NCI-H2196 treated with DMSO at 0.1 percent for 48 hours (cell line): ENCODE data around the gene HSBP1L1.

Source experiments
- DNase-seq: peaks from one replicate; lab custom pipeline; 2025; ENCODE audit not compliant: unreplicated experiment; lab: John Stamatoyannopoulos, UW

The HSBP1L1 gene

DNA sequence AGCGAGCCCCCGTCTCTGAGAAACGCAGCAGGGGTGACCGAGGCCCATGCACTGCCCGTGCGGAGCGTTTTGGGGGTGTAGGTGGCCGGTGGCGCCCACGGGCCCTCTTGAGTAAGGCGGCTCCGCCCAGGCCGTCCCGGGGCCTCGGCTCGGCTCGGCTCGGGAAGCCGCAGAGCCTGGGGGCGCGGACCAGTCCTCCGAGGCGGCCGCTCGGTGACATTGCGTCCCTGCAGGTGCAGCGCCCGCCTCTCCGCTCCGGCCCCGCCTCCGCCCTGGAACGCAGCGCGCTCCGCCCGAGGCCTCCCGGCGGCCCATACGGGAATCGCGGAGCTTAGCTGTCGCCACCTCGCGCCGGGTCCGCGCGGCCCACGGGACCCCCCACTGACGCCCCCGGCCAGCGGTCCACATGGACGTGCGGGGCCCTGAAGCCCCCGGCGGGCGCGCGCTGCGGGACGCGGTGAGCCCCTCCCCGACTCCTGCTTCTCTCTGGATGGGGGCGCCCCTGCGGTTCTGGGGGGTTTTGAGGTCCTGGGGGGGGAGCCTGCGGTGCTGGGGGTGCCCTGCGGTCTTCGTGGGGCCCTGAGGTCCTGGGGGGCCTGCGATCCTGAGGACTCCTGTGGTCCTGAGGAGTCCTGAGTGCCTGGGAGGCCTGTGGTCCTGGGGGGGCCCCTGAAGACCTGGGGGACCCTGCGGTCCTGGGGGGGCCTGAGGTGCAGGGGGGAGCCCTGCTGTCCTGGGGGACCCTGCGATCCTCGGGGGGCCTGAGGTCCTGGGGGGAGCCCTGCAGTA lies at the start of gene HSBP1L1:
HSBP1L1 (plus strand) TSS at position 314 of the 789 bp plus-strand sequence; CDS start at position 407, 93 bp downstream.
- DNase-seq: no peak

- no peak for DNase-seq
Measured at GRCh38 chr18:79915161-79916127, 49.0 kb upstream of the HSBP1L1 start.

DNA sequence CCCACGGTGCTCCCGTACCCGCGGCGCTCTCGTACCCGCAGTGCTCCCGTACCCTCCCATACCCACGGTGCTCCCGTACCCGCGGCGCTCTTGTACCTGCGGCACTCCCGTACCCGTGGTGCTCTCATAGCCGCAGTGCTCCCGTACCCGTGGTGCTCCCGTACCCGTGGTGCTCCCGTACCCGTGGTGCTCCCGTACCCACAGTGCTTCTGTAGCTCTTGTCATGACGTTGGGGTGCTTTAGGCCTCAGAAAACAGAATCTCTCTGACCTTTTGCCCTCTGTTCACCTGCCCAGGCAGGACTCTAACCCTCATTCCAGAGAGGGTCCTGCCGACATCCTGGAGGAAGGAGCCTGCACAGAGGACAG lies 48.3 kb upstream of the HSBP1L1 start:
- no peak for DNase-seq

DNA sequence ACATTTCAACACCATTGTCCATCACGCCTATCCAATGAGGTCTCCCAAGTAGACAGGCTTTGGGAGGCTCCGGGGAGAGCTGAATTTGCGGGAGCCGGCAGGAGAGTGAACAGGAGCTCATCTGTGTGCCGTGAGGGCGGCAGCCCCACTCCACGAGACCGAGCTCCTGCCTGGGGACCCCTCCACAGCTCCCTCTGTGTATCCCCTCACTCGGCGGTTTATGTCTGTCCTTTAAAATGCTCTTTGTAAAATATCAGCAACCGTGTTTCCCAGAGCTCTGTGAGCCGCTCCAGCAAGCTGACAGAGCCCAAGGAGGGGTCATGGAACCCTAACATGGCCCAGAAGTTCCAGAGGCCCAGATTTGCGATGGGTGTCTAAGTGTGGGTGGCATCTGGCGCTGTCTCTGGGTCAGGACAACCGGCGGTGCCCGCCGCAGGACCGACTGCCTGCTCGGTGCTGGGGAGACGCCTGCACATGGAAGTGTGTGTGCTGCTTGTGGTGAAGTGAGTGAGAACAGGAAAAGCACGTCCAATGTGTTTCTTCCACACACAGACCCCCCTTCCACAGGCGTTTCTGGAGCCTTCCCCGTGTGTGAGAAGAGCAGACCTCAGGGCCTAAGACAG lies 47.8 kb upstream of the HSBP1L1 start:
- no peak for DNase-seq

DNA sequence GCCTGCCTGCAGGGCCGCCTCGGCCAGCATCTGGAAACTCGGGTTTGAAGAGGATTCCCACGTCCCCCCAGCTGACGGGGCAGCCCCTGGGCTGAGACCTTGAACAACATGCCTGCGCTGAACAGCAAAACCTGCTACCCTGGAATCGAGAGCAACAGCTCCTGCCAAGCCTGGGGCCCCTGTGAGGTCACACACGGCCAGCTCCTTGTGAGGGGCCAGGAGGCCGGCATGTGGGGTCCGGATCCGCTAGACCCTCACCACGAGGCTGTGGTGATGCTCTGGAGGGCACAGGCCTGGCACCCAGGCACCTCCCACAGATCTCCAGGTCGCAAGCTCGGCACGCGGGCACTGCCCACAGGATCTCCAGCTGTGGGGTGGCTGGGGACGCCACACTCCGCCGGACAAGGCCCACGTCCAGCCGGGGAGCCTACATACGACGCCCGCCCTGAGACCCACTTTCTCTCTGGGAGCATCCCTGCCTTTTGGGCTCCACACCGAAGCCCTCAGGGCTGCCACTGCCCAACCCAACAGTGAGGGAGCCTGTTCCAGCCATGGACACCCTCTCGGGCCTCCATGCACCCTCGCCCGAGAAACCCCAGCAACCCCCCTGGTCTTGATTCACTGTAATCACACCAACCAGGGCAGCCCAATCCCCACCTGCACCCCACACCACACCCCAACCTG lies 47.1 kb upstream of the HSBP1L1 start:
- no peak for DNase-seq

DNA sequence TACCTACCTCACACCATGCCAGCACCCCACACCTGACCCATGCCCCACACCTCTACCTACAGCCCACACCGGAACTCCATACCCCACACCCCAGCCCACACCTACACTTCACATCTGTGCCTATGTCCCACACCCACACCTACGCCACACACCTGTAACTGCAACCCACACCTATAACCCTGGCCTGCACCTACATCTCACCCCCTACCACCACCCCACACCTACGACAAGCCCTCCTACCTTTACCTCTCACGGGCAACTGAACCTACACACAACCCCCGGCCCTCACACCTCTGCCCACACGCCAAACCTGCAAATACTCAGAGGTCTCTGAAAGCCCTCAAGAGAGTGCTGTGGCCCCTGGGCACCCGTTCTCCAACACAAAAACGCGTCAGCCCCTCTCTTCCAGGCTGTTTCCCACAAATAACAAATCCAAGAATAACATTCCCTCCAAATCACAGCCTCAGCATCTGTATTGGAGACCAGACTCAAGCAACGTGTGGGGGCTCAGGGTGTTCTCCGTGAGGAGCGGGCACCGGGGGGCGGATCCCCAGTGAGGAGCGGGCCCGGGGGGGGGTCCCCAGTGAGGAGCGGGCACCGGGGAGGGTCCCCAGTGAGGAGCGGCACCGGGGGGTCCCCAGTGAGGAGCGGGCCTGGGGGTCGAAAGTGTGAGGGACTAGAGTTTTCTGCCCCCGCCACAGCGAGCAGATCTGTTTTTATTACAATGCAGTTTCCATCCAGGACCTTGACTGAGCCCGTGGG lies 46.4 kb upstream of the HSBP1L1 start:
- no peak for DNase-seq

GRCh38 chr18:79918615-79919011 lies 45.8 kb upstream of the HSBP1L1 start:
- no peak for DNase-seq

- no peak for DNase-seq
Measured at GRCh38 chr18:79919089-79919488, 45.4 kb upstream of the HSBP1L1 start.

- DNase-seq: no peak
Measured at GRCh38 chr18:79921984-79922965, 42.2 kb upstream of the HSBP1L1 start.

GRCh38 chr18:79922971-79923411 lies 41.5 kb upstream of the HSBP1L1 start:
- DNase-seq: no peak

DNA sequence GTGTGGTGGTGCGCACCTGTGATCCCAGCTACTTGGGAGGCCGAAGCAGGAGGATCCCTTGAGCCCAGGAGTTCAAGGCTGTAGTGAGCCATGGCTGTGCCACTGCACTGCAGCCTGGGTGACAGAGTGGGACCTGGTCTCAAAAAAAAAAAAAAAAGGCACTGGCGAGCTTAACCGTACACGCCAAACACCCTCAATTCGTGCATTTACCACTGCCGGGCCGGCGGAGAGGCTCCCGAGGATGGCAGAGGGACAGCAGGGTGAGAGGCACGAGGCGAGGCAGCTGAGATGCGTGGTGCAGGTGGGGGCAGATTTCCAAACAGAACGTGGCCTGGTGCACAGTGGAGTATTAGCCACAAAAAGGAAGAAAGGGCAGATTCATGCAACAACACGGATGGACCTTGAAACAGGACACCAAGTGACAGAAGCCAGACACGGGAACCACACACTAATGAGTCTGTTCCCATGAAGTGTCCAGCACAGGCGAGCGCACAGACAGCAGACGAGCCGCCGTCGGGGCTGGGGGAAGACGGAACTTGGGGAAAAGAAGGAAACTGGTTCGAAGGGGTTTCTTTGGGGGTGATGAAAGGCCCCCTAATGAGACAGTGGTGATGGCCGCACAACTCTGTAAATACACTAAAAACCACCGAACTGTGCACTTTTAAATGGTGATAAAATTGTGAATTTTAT lies 40.4 kb upstream of the HSBP1L1 start:
- DNase-seq: no peak

DNA sequence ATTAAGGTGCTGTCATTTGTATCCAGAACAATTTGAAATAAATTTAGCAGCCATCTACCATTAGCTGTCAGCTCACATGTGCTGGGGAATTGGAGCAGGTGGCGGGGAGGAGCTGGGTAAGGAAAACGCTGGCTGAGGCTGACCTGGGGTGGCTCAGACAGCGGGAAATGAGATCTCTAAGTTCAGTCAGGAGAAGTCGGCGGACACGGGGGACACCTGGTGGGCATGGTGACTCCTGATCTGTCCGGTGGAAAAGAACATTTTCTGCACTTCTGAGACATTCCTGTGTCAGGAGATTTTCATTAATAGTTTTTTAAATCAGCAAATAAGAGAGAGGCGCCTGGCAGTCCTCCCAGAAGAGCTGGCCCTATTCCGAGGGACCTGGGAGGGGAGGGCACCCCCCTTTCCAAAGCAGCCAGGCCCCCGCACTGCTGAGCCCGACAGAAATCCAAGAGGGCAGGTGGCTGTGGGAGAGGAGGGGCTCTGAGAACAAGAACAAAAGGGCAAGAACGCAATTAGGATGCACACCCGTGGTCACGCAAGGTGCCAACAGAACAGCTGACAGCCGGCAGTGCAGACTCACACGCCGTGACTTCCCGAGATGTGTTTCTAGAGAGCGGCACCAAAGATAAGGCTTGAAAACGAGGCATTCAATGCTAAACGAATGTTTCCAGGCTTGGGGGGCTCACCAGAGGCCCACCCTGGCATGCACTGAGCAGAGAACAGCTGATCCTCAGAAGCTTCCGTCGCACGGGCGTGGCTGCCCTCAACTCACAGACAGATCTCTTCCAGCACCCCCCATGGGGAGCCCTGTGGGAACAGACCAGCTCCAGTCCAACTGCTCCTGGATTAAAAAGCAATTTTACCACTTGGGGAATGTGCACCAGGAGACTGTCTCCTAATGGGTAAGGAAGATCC lies 39.4 kb upstream of the HSBP1L1 start:
- peak; percentile 56 for DNase-seq

- DNase-seq: no peak
Measured at GRCh38 chr18:79926306-79926705, 38.1 kb upstream of the HSBP1L1 start.

- DNase-seq: no peak
Measured at GRCh38 chr18:79926715-79927606, 37.5 kb upstream of the HSBP1L1 start.

DNA sequence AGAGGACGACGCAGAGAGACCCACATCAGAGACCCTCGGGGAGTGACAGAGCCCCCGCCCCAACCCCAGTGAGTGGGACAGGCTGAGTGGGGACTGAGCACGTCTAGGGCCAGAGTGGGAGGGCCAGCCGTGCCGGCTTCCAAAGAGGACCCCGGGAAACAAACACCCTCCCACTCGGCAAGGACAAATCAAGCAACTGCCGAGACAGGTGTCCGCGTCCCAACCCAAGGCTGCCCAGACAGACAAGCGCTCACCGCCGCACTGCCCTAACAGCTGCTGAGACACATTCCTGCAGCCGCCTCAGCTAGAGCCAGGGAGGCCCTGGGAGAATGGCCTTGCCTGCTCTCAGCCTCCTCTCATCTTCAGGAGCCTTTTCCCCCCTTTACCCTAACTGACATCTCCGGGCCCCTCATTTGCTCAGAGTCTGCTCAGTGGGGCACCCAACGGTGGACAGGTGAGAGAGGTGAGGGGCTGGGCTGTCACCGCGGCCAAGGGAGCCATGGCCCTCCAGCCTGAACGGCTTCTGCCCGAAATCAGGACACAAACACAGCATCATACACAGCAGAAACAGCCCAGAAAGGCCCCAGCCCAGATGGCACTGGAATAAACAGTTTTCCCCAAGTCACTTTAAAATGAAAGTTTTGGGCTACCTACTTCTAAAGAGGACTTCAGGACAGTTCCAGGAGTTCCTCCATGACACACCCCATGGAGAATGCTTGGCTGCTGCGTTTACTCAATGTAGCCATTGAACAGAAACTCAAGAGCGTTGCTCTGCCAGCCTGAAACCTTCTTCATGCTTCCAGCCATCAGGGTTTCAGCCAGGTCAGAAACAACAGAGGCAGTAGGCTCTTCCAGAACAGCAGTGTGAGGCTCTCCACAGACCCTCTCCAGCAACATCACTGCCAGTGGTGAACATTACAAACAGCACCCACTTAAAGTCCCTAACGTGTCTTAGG lies 36.6 kb upstream of the HSBP1L1 start:
- DNase-seq: no peak
